Lower leg skin (tissue), 4 donors: ENCODE data around the gene ZFP91. TPM values are rescaled to one million over a fixed set of nuclear protein-coding genes. Genes with fewer than 3 reads are reported as not detected.
A peak's percentile ranks its signal among the peaks of the same experiment; 100 is the strongest.
"Not testable (repeated sequence)": the region's sequence is repeated elsewhere in the genome, so short reads cannot be mapped to it uniquely, and the experiment has no call there.

Source experiments
- DNase-seq, 2 donors: peaks; one replicate each; pipeline ENCODE4 v3.0.0-alpha.2; 2019; ENCODE audit warnings: low spot score in 2 of 2
- H3K4me3 ChIP-seq: fragments of 200-600 bp; sonication (generic); 2 replicates; pipeline ENCODE4 v1.5.1; 2017; ENCODE audit warnings: mild to moderate bottlenecking, low read depth; ENCODE audit not compliant: poor library complexity, severe bottlenecking
- CTCF ChIP-seq, 3 donors: fragments of 450-650 bp; IDR thresholded peaks; one replicate each; pipeline ENCODE4 v1.5.1; 2016; ENCODE audit warnings: antibody characterized with exemption in 3 of 3, mild to moderate bottlenecking in 3 of 3, moderate library complexity in 2 of 3
- POLR2A ChIP-seq, 2 donors: fragments of 450-650 bp; IDR thresholded peaks; one replicate each; pipeline ENCODE4 v1.6.1; 2016 to 2017; ENCODE audit warnings: antibody characterized with exemption in 2 of 2, mild to moderate bottlenecking in 1 of 2, moderate library complexity in 1 of 2
- WGBS, 2 donors: methylation state at CpG; one replicate each; pipeline ENCODE4 v1.1.5; 2018; 5-methylcytosine and 5-hydroxymethylcytosine counted together
- intact Hi-C: fragments of 100-400 bp; cut with DNase I; formaldehyde crosslinking; loops from one replicate; pipeline ENCODE4 v1.15.0; 2023; ENCODE audit warnings: low total_unique reads
- total RNA-seq, 4 donors: library from RNA; depleted of rRNA; stranded (reverse); fragments of >200 nt; gene quantifications; one replicate each; pipeline ENCODE4 v1.1.0, GENCODE V29; 2016

The ZFP91 gene
- total RNA-seq, 4 donors from 2014 or later, result 46.4 to 58.4 (median 51.7) TPM

GRCh38 chr11:58560842-58561241 lies 18.0 kb upstream of the ZFP91 start:
- TF ChIP-seq POLR2A (IDR thresholded peaks at IDR 0.05) (no peak), CTCF (IDR thresholded peaks at IDR 0.05) (no peak)
- 70% methylated on average over 2 of the region's 2 CpGs for WGBS, 2 donors
- intact Hi-C loops, result no loop called here
- DNase-seq, result no peak
- no peak overlapping the region for H3K4me3 ChIP-seq

GRCh38 chr11:58561394-58562098 lies 17.3 kb upstream of the ZFP91 start:
- WGBS, 2 donors, result 60 to 62% methylated on average over 2 of the region's 2 CpGs
- H3K4me3 ChIP-seq, result no peak overlapping the region
- no peak for TF ChIP-seq POLR2A (IDR thresholded peaks at IDR 0.05)
- TF ChIP-seq CTCF (IDR thresholded peaks at IDR 0.05), result no peak
- intact Hi-C loops, result no loop called here
- DNase-seq, result no peak

- no peak for DNase-seq
- TF ChIP-seq POLR2A (IDR thresholded peaks at IDR 0.05), result no peak
- no peak for TF ChIP-seq CTCF (IDR thresholded peaks at IDR 0.05)
- no peak overlapping the region for H3K4me3 ChIP-seq
- intact Hi-C loops, result no loop called here
Observed at GRCh38 chr11:58562375-58562800, 16.5 kb upstream of the ZFP91 start.

- H3K4me3 ChIP-seq, result no peak overlapping the region
- DNase-seq, result no peak
- TF ChIP-seq CTCF (IDR thresholded peaks at IDR 0.05) (no peak), POLR2A (IDR thresholded peaks at IDR 0.05) (no peak)
- intact Hi-C loops, result no loop called here
Observed at GRCh38 chr11:58564231-58564630, 14.6 kb upstream of the ZFP91 start.

- peak in 1 of 2 donors; percentile 90 for DNase-seq
- no peak for TF ChIP-seq CTCF (IDR thresholded peaks at IDR 0.05)
- H3K4me3 ChIP-seq, result no peak overlapping the region
- WGBS, 2 donors, result 51 to 52% methylated on average over 4 of the region's 4 CpGs
- intact Hi-C loops, result no loop called here
Observed at GRCh38 chr11:58567889-58568512, 10.9 kb upstream of the ZFP91 start.

GRCh38 chr11:58572906-58573305 lies 6.0 kb upstream of the ZFP91 start:
- not testable (repeated sequence) for DNase-seq, H3K4me3 ChIP-seq
- intact Hi-C loops, result loop anchor here (10.0 kb wide), 2 partner anchors 62 to 482 kb away; no protein-coding TSS in a partner anchor
- WGBS, 2 donors, result 90 to 92% methylated on average over 14 of the region's 14 CpGs
